ENCODE data around the gene CLDN19.
A peak's percentile ranks its signal among the peaks of the same experiment; 100 is the strongest.

Gene CLDN19, protein sequence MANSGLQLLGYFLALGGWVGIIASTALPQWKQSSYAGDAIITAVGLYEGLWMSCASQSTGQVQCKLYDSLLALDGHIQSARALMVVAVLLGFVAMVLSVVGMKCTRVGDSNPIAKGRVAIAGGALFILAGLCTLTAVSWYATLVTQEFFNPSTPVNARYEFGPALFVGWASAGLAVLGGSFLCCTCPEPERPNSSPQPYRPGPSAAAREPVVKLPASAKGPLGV

DNA sequence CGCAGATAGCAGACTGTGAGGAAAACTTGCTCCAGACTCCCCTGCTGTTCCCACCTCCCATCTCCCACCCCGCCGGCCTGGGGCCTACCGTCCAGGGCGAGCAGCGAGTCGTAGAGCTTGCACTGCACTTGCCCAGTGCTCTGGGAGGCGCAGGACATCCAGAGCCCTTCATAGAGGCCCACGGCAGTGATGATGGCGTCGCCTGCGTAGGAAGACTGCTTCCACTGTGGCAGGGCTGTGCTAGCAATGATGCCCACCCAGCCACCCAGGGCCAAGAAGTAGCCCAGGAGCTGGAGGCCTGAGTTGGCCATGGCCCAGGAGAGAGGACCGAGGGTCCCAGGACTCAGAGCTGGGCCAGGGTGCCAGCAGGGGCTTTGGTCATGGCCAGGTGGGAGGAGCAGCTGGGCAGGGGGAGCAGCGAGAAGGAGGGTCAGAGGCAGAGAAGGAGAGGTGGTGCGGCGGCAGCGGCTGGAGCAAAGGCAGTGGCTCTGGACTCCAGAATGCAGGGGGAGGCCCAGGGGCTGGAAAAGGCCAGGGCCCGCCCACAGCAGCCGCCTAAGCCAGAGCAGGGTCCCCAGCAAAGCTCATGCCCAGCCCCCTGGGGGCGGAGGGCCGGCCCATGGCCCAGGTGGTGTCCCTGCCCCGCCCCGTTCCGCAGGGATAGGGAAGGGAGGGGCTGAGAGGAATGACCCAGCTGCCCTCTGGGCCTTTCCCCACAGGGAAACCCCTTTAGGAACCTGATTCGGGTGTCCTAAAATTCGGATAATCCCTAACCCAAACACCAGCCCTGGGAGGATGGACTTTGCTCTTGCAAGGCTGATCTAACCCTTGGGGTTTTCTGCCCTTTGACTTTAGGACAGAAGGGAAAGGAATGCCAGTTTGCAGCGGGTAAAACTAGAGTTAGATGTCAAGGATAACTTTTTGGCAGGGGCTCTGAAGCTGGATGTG, at the start of gene CLDN19:
CLDN19 (minus strand) TSS at position 484 of the 948 bp plus-strand sequence; CDS start at position 311, 173 bp downstream.
- DNase-seq (ENCODE audit: low spot score): no peak

DNA sequence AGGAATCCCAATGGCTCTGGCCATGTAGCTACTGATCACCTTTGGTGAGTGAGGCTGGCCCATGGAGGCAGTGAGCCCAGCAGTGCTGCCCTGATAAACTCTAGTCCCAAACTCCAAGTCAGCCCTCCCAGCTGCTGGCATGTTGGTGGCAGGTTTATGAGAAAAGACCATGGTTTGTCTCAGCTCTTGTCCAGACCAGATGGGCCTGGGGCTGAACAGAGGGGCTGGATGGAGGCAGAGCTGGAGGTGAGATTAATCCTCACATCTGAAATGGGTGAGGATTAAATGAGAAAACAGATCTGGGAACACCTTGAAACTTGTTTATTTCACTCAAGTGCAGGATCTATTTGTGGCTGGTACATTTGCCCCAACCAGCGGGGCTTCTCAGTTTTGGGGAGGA, 48.0 kb upstream of the CLDN19 start:
- no peak for DNase-seq (ENCODE audit: low spot score)

DNA sequence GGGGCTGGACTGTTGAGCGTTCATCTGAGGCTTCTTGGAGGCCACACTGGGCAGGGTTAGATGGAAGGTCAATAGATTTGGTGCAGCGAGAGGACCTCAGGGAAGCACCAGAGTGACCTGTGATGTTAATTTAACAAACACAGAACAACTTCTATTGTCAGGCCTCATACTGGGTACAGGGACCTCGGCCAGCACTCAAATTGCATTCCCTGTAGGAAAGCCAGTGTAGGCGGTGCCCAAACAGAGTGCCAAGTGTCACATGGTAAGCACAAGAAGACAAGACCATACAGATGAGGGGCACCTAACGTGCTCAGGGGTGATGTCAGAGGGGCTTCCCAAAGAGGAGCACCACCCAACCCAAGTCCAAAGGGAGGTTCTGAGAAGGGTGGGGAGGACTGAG, 46.1 kb upstream of the CLDN19 start:
- DNase-seq (ENCODE audit: low spot score): no peak

DNA sequence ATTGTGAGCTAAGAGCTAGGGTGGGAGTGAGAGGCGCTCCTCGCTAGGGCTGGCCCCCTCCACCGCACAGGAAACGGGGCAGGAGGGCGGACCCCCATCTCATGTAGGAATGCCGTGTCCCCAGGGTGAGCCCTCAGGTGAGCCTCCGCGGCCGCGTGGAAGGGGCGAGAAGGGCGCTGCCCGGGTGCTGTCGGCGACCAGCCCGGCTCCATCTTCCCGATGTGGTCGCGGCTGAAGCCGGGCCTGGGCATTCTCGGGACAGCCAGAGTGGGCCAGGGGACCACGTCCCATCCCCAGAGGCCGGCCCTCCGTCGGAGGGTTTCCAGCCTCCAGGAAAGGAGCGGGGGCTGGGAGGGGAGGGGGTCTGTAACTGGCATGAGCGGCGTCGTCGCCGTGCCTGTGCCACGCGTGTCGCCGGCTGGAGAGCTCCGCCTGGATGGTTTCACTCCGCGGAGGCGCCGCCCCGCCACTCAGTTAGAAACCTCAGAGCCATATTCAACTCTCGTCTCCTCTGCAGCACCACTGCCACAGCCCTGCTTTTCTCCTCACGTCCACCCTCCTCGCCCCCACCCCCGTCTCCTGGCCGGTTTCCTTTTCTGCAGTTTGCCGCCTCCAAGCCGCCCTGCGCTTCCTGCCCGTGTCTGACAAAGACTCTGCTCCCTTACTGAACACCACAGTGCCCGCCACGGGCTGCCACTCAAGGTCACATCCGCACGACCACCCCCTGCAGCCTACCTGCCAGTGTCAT, 45.1 kb upstream of the CLDN19 start, which contains the start of gene TMEM269:
TMEM269 (plus strand) TSS at position 46 of the 748 bp plus-strand sequence. CDS start 4,903 bp downstream, outside the sequence.
- DNase-seq (ENCODE audit: low spot score): peak; percentile 34

DNA sequence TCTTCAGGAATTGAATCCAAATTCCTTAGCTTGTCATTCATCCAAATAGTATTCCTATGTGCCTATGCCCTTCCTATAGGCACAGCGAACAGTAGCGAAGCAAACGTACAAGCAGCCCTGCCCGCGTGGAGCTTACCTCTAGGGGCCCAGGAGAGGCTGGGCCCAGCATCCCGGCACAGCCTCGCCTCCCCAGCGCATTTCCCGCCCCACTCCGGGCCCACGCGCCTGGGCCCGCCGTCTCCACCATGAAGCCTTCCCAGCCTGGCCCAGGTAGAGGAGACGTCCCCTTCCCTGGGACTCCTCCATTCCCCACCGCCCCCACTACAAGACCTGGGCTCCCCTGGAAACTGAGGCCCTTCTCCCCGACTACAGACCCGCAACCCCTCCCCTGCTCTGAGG, 44.5 kb upstream of the CLDN19 start:
- DNase-seq (ENCODE audit: low spot score): no peak

DNA sequence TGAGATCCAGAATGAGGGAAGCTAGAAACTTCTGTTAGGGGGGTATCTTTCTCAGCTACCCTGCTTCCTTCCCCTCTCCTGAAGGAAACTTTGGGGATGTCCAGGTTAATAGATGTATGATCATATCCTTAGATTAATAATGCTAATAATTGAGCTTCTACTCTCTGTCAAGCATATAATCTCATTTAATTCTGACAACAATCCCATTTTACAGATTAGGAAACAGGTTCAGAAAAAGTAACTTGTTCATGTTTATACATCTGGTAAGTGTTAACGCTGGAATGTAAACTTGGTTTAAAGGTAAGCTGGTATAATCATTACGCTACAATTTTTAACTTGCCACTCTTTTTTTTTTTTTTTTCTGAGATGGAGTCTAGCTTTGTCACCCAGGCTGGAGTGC, 43.1 kb upstream of the CLDN19 start:
- no peak for DNase-seq (ENCODE audit: low spot score)

DNA sequence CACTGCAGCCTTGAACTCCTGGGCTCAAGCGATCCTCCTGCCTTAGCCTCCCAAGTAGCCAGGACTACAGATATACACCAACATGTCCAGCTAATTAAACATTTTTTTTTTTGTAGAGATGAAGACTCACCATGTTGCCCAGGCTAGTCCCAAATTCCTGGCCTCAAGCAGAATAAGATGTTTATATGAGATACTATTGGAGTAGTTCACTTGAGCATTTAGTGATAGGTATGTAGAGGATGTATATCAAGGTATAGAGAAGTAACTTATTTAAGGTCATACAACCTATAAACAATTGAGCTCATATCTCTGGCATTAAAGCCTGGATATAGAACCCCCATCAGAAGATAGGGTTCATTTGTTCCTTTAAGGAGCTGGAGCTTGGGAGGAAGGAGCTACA, 40.1 kb upstream of the CLDN19 start:
- no peak for DNase-seq (ENCODE audit: low spot score)

DNA sequence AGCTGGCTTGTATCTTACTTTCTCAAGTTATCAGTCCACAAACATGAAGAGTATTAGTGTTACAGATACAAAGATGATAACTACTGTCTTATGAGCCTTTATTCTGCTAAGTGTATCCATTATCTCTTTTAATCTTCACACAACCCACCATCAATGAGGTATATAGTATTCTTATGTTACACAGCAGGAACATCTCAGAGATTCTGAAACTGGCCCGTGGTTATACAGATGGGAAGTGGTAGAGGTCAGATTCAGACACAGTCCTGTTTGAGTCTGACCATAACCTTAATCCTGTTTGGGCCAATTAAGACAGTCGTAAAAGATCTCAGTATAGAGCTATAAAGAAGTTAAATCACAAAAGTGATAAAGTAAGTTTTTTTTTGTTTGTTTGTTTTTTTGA, 39.7 kb upstream of the CLDN19 start:
- peak; percentile 20 for DNase-seq (ENCODE audit: low spot score)

DNA sequence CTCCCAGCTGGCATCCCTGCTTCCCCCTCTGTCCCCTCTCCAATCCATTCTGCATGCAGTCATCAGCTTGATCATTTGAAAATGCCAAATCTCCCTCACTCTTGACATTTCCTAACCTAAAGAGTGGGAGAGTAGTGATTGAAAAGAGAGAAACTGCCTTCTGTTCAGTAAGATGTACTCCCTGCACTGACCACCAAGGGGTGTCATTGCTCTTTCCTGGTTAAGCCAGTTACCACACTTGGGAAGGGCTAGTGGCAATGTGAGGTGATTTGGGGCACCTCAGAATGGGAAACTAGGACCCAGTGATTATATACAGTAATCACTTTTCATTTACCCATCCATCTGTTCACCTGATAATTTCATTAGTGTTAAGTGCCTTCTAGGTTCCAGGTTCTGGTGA, 37.8 kb upstream of the CLDN19 start:
- DNase-seq (ENCODE audit: low spot score): peak; percentile 25

DNA sequence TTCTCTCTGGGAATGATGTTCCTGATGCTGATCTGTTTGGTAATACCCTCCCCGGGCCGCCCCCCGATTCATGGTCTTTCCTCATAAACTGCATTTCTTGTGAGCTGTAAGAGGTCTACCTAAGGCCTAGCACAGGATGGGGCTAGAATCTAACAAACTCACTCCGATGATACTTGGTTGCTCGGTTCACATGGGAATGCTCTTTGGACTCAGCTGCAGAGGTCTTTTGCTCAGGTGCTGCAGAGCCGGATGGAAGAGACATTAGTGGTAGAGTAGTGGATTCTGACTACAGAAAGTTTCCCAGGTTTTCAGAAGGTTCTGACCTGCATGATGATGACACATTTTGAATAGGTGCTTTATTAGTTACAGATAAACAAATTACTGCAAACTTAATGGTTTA, 36.5 kb upstream of the CLDN19 start:
- DNase-seq (ENCODE audit: low spot score): no peak

DNA sequence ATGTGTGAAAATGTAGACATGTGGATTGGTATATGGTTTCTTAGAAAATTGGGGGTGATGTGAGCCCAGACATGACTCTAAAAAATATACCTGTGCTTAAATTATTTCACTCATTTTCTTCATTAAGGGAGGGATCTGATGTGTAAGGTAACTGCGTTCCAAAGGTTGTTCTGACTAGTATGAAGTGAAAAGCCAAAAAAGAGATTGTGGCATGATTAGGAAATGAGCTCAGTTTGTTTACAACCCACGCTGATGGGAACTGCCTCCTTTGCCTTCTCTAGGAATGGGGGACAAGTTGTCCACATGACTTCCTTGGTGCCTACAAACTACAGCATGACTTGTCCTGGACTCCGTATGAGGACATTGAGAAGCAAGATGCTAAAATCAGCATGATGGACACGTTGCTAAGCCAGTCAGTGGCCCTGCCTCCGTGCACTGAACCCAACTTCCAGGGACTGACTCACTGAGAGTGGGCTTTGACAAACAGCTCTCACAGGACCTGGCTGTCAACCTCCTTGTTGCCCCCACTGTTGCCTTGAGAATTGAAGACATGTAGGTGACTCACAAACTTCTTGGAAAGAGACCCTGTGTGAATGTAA, 35.0 kb upstream of the CLDN19 start:
- DNase-seq (ENCODE audit: low spot score): no peak

DNA sequence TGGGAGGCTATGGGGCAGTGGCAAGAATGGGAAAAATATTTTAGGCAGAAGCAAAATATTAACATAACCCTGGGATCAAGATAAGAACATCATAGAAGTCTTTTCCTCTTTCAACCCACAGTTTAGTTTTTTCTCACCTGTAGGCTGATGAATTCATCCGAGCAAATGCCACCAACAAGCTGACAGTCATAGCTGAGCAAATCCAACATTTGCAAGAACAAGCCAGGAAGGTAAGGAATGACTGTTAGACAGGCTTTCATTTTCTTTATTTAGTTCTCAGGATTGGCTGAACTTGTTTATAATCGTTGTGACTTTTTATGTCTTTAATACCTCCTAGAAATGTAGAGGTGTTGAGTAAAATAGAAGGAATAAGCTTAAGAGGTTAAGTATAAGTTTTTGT, 33.4 kb upstream of the CLDN19 start:
- DNase-seq (ENCODE audit: low spot score): no peak

DNA sequence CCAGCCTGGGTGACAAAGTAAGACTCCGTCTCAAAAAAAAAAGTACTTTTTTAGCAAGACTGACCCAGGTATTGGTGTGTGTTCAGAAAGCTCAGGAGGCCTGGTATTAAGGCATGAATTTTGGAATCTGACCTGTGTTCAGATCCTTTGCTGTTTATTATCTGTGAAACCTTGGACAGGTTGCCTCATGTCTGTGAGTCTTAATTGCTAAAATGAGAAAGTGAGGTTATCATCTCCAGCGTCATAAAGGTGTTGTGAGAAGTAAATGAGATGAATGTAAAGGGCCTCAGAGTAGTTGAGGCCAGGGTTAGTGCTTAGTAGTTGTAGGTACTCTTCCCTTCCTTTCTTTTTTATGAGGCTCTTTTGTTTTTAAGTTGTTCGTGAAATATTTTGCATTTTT, 29.8 kb upstream of the CLDN19 start:
- no peak for DNase-seq (ENCODE audit: low spot score)

DNA sequence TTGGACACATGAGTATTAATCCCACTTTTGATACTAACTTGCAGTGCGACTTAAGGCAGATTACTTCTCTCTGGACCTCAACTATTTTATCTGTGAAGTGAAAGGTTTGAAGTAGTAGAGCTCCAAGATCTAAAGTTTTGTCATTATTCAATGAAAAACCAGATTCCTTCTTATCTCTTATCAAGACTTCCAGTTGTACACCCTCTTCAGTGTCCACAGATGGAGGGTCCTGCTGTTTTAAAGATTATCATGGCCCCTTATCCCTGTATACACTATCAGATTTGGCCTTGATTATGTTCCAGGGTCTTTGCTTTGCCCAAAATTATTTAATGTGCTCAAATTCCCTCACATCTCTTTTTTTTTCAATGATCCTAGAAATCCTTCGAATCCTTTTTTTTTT, 28.1 kb upstream of the CLDN19 start:
- no peak for DNase-seq (ENCODE audit: low spot score)

DNA sequence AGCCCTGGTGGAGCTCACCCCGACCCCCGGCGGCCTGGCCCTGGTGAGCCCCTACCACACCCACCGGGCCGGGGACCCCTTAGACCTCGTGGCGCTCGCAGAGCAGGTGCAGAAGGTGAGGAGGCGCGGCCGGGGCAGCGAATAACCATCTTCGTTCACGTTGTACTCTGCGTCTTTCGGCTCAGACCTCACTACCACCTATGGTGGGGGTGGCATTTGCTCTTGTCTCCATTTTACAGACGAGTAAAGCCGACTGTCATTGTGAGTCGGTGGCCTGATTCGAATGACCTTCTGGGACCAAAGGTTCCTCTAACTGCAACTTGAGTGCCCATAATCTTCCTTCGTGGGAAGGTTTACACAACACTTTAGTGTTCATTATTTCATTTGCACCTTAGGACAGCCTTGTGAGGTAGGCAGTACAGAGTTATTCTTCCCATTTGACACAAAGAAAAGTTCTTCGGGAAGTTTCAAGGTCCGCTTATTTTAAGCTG, 27.5 kb upstream of the CLDN19 start:
- DNase-seq (ENCODE audit: low spot score): peak; percentile 22

DNA sequence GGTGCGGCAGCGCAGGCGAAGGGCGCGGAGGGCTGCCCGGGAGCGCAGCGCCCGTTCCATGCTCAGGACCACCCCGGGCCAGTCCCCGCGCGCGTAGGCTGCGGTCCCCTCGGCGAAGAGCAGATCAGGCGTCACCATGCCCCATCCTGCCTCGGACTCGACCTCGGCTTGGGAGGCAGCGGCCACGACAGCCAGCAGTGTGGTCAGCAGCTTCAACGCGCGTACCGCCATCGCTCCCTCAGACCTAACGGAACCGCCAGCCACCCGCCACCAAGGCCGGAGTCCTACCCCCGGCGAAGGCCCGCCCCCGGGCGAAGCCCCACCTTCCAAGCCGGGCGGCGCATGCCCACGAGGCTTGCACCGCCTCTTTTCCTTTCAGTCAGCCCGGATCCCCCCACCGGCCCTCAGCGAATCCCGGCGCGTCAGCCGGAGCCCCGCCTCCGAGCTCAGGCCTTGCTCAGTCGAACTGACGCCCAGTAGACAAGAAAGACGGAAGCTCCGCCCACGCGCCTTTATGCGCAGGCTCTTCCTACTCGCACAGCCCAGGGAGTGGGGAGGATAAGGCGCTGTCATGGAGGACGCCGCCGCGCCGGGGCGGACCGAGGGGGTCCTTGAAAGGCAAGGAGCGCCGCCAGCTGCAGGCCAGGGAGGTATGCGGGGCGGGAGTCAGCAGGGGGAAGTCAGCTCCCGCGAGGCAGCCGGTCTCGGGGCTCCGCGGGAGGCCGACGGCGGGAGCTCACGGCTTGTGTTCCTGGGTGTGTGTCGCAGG, 26.9 kb upstream of the CLDN19 start, which contains the start of the genes C1orf50 and P3H1:
C1orf50 (plus strand) TSS at position 509 of the 769 bp plus-strand sequence; CDS start at position 572, 63 bp downstream.
P3H1 (minus strand) TSS at position 288 of the 769 bp plus-strand sequence; CDS start at position 231, 57 bp downstream.
- DNase-seq (ENCODE audit: low spot score): peak; percentile 100

DNA sequence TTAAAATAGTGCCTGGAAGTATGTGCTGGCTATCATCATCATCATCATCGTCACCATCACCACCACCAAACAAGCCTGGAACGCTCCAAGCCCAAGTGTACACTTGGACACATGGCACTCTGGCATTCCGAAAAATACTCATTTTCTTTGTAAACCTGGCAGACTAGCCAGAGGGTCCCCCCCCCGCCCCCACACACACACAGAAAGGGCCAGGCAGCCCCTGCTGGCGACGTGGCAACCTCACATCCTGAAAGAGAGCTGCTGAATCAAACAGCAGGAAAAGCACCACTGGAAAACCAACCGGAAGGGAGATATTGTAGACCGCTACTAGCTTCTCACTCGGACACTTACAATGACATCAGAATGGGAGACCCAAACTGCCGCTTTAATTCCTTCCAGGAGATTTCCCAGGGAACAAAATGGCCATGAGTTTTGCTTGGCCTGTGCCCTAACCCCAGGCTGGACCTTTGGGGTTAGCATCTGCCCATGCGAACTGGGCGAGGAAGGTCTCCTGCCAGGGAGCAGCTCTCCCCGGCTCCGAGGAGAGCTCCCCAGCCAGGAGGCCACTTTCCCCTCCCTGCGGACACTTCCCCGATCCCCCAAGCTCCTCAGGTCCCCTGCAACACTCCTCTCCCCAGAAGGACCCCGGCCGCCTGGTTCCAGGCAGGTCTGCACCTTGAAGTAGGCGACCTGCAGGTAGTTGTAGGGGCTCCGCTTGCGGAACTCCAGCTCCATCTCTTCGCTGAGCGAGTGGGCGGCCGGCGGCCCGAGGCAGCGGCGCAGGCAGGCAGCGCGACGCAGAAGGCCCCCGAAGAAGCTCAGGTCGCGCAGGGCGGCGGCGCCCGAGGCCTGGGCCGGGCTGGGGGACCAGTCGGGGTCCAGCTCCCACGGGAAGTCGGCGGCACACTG, 26.1 kb upstream of the CLDN19 start:
- peak; percentile 31 for DNase-seq (ENCODE audit: low spot score)

DNA sequence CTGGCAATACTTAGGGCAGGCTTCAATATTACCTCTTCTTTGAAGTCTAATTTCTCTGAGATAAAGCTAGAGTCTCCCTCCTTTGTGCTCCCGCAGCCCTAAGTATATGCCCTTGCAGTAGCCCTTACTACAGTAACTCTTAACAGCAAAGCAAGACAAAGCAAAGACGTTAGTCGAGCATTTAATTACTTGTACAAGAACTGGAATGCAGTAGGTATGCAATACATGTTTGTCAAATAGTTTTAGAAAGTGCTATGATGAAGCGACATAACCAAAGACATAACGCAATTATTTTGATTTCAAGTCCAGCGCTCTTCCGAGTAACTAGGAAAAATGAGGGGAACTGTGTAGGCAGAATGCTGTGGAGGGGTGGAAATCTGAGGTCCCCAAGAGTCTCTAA, 25.2 kb upstream of the CLDN19 start:
- no peak for DNase-seq (ENCODE audit: low spot score)

DNA sequence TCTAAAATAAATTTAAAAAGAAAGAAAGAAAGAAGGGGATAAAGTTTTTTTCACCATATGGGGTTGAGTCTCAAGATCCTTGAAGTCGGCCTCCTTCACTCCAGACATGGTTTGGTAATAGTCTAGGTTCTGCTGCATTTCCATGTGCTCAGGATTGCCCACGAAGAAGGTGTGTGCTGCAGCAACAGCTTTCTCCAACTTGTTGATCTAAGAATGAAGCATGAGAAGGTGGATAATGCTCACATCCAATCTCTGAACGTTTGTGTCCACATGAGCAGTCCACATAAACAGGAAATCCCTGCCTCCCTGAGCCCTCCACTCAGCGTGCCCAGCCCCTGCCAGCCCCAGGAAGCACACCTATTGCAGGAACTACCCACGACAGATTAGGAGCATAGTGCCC, 22.2 kb upstream of the CLDN19 start:
- DNase-seq (ENCODE audit: low spot score): no peak

DNA sequence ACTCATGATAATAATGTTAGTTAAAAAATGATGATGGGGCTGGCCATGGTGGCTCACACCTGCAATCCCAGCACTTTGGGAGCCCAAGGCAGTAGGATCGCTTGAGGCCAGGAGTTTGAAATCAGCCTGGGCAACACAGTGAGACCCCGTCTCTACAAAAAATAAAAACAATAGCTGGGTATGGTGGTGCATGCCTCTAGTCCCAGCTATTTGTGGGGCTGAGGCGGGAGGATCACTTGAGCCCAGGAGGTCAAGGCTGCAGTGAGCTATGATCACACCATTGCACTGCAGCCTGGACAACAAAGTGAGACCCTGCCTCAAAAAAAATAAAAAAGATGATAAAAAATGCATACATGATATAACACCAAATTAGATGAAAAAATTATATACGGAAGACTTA, 21.5 kb upstream of the CLDN19 start:
- no peak for DNase-seq (ENCODE audit: low spot score)

Measured in activated CD4-positive, alpha-beta T cell treated with anti-CD3 and anti-CD28 coated beads, Interleukin-2, Interleukin-4, amounts not matched to agents 100 ng/mL and 50 ng/mL, durations not matched to agents 16 hours and 8 hours (primary cell).